ENCODE data around the gene SUCLG1.
"Not testable (repeated sequence)": the region's sequence is repeated elsewhere in the genome, so short reads cannot be mapped to it uniquely, and the experiment has no call there.

The SUCLG1 gene

DNA sequence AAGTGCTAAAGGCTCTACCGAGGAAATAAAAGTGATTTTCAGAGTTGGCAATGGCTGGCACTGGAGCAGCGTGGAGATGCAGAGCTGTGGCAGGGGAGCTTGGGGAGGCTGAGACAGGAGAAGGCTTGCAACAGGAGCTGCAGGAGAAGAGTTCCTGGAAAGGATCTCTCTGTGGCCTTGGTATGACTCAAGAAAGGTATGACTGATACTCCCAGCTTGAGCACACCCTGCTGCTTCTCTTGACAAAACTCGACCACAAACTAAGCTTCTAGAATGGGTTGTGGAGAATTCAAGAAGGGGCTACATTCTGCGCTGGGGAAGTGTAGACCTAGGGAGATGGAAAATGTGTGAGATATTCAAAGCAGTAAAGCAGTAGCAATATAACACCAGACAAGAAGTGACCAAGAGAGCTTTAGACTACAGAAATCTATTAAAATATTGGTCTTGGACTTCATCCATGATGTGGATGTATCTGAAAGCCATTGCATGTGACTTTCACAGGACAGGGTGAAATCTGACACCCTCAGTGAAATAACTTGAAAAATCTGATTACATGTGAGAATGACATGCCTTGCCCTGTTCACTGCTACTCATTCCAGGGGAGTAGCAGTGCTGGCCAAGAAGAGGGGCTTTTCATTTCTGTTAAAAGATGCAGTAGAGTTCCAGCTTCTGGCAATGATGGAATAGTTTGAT, 41.5 kb downstream of the SUCLG1 start:
- no peak for DNase-seq

DNA sequence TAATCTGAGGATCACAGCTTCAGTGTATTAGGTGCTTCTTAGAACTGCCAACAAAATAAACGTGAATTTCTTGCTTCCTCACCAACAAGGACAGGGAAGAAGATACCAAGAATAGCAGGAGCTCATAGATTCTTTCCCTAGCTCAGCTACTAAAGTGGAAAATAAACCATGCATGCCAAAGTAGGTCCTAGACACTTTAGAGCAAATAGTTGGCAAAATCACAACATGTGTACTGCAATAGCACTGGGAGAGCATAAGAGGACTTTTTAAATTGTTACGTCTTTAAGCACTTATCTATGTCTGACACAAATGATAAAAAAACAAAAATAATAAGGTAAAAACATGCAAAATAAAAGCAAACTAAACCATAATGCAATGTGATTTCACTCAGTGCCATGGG, 49.5 kb downstream of the SUCLG1 start:
- DNase-seq: no peak

DNA sequence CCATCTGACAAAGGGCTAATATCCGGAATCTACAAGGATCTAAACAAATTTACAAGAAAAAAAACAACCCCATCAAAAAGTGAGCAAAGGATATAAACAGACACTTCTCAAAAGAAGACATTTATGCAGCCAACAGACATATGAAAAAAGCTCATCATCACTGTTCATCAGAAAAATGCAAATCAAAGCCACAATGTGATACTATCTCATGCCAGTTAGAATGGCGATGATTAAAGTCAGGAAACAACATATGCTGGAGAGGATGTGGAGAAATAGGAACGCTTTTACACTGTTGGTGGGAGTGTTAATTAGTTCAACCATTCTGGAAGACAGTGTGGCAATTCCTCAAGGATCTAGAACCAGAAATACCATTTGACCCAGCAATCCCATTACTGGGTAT, 57.0 kb downstream of the SUCLG1 start:
- DNase-seq: not testable (repeated sequence)

DNA sequence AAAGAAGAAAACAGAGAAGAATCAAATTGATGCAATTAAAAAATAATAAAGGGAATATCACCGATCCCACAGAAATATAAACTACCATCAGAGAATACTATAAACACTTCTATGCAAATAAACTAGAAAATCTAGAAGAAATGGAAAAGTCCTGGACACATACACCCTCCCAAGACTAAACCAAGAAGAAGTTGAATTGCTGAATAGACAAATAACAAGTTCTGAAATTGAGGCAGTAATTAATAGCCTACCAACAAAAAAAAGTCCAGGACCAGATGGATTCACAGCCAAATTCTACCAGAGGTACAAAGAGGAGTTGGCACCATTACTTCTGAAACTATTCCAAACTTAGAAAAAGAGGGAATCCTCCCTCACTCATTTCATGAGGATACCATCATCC, 59.2 kb downstream of the SUCLG1 start:
- not testable (repeated sequence) for DNase-seq

DNA sequence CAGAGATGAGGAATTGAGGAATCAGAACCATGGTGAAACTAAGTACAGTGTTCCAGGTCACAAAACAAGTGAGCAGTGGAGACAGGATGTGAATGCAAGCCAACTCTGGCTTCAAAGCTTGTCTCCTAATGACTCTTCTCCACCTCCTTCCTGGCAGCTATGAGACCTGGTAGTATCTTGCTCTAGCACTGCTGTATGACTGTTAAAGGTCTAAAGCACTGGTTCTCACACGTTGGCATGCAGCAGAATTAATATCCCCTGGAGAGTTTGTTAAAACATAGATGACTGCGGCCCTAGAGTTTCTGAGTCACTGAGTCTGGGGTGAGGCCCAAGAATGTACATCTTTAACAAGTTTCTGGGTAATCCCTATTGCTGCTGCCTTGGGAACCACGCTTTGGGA, 63.3 kb downstream of the SUCLG1 start:
- DNase-seq: no peak

DNA sequence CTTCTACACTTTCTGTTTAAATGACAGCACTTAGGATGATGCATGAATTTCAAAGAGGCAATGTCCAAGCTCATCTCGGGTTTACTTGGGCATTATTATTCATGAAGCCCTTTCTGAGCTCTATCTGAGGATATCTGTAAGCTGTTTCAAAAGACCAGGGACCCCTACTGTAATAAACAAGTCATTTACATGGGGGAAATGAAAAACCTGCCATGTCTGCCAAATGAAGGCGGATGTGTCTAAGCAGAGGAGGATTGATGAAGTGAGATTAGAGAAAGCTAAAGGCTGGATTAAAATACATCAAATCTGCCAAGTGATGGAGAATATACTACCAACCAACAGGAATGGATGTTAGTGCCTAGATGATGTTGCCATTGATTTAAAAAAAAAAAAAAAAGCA, 64.5 kb downstream of the SUCLG1 start:
- no peak for DNase-seq

DNA sequence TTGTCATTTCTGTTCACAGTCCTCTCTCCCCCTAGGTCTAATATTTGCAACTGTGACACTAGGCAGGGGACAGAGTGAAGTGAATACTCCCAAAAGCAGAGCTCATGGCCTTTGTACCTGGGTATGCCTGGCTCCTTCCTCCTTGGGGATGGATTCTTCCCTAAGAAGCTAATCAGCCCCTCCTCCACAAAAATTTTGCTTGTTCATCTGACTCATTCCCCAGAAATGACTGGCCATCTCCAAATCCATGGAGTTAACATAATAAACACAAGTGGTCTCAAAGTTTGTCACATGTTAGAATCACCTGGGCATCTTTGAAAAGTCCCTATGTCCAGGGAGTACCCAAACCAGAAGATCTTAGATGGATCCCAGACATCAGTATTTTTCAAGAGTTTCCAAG, 65.3 kb downstream of the SUCLG1 start:
- DNase-seq: no peak

DNA sequence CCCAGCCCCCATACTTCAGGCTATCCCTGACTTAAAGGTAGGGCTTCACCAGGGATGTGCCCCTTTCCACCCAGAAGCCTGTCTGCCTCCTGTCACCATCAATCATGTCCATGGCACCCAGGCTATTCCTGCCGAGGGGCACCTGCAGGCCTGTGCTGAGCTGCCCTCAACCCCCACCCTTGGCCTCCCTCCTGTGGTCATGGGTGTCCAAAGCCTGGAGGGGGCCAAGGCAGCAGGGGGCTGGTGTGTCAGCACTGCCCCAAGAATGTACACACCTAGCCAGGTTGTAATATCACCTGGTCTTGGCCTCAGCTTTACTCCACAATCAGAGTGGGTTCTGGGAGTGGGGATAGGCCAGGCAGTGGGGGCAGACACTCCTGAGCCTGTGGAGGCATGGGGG, 69.3 kb downstream of the SUCLG1 start:
- DNase-seq: no peak

DNA sequence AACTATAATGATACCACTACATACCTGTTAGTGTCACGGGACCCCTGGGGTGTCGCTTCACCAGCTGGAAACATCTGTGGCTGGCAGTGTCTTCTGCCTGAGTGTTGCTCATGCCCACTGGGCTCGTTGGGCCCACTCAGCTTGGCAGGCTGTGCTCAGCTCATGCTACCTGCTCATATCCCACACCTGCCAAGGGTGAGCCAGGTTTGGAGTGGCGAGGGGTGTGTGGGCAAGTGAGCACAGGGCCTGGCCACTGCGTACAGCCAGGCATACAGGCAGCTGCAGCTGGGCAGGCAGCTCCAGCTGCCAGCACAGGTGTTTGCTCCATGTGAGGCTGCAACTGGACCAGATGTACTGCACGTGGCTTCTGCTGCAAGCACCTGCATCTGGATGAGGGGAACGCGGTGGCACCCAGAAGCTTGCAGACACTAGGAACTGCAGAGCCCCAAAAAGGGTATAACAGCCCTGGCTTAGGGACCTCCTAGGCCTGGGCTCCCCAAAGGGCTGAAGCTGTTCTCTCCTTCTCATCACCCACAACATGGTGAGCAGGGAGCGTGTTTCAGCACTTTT, 70.1 kb downstream of the SUCLG1 start:
- DNase-seq: no peak

DNA sequence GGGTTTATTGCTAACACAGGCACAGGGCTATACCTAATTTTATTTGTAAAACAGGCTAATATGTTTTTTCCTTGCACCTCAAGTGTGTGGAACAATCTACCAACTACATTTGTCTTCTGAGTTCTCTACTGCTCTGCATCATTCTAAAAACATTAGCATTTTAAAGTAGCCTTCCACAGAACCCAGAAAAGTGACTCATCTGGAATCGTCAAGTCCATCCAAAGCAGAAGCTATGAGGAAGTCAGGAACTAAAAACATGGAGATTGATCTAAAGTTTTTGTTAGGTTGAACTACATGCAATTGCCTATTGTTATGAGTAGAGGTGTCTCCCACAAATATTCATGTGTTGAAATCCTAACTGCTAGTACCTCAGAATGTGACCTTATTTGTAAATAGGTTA, 70.9 kb downstream of the SUCLG1 start:
- DNase-seq: no peak

DNA sequence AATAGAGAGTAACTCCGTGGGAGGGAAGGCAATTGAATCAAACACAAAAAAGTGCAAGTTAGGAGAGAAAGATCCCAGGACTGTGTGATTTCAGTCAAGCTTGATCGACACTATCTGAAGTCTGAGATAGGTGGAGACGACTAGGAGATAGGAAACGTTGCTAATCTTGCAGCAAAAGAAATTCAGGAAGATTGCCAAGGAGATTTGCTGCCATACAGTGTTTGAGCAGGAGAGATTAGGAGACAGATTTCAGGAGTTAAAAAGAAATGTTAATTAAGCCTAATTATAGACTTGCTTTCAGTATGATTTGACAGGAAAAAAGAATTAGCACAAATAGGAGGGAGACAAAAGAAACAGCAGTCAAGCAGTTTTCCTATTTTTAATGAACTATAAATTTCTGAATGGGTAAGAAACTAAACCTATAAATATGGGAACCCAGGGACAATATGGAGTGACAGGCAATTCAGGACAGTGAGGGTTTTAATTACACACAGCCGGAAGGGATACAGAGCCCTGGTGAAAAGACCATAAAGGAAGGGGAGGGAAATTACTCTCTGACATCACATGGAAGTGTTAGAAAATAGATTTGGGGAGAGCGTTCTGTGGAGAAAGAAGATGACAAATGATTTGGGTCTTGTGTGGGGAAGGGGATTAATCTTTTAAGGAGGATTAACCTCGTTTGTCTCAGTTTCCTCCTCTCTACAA, 72.6 kb downstream of the SUCLG1 start:
- DNase-seq: no peak

DNA sequence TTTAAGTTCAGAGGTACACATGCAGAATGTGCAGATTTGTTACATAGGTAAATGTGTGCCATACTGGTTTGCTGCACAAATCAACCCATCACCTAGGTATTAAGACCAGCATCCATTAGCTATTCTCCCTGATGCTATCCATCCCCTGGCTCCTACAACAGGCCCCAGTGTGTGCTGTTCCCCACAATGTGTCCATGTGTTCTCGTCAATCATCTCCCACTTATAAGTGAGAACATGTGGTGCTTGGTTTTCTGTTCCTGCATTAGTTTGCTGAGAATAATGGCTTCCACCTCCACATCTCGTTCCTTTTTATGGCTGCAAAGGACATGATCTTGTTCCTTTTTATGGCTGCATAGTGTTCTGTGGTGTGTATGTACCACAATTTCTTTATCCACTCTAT, 75.8 kb downstream of the SUCLG1 start:
- DNase-seq: no peak

DNA sequence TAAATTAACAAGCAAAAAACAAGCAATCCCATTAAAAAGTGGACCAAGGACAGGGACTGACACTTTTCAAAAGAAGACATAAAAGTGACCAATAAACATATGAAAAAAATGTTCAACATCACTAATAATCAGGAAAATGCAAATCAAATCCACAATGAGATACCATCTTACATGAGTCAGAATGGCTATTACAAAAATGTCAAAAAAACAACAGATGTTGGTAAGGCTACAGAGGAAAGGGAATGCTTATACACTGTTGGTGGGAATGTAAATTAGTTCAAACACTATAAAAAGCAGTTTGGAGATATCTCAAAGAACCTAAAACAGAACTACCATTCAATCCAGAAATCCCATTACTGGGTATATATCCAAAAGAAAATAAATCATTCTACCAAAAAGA, 78.2 kb downstream of the SUCLG1 start:
- DNase-seq: no peak

DNA sequence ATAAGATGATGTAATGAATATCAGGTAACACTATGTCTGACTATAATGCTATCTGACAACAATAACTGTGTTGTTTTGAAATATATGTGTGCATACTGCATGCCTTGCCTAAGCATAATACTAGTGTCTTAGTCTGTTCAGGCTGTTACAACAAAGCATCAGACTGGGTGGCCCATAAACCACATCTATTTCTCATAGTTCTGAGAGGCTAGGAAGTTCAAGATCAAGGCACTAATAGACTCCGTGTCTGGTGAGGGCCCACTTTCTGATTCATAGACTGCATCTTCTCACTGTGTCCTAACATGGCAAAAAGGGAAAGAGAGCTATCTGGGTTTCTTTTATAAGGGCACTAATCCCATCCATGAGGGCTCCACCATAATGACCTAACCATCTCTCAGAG, 80.1 kb downstream of the SUCLG1 start:
- no peak for DNase-seq

DNA sequence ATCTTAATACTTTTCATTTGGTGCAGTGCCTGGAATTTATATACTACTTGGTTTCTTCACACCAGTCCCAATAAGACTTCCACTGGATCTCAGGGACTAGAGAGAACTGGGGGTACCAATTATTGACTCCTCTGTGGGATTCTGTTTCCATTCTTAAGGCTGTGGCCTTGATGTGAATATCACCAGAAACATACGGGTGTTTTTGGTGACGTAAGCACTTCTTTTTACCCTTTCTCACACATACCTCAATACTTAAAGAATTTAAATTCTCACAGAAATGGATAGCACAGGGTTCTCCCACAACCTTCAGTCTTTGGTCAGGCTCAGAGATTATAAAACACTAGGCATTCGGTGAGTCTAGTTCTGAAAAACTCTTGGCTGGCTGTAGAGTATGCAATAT, 84.1 kb downstream of the SUCLG1 start:
- no peak for DNase-seq

DNA sequence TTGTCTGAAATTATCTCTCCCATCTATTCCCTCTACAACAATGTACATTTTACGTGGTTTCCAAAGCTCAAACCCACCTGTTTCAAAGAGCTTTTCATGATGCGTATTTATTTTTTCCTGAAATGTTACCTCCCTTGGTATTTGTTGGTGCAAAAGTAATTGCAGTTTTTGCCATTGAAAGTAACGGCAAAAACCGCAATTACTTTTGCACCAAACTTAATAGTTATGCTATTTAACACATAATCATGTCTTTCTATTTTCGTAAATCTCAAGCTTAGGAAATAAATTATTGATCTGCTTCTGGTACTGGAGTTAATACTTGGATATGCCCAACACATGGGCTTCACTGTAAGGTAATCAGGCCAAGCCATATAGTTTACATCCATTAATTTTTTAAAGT, 85.2 kb downstream of the SUCLG1 start:
- DNase-seq: no peak

All from NCI-H187 (cell line).